Fibroblast of lung (primary cell): Measurements from ENCODE around the gene RNF115.
"Not testable (repeated sequence)": the region's sequence is repeated elsewhere in the genome, so short reads cannot be mapped to it uniquely, and the experiment has no call there.

ENCODE experiments used
- EZH2 ChIP-seq: IDR thresholded peaks from 2 replicates; pipeline ENCODE4 v1.5.1; 2012; ENCODE audit warnings: low read length, control low read depth, mild to moderate bottlenecking; ENCODE audit errors: missing control alignments
- TF ChIP-seq, protein P1 (sequence below), 2 donors: IDR thresholded peaks in 1 of 2; conservative IDR thresholded peaks in 1 of 2; 1 replicate in 1 of 2; 2 replicates in 1 of 2; pipeline ENCODE4 v1.5.1; 2011 to 2012; ENCODE audit warnings: low read length in 2 of 2, control low read depth in 1 of 2, inconsistent platforms in 1 of 2, low read depth in 1 of 2, mild to moderate bottlenecking in 1 of 2

DNA sequence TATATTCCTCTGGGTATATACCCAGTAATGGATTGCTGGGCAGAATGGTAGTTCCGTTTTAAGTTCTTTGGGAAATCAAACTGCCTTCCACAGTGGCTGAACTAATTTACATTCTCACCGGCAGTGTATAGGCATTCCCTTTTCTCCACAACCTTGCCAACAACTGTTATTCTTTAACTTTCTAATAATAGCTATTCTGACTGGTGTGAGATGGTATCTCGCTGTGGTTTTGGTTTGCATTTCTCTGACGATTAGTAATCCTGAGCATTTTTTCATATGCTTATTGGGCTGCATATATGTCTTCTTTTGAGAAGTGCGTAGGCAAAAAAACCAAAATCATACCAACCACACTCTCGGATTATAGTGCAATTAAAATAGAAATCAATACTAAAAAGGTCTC lies 5.8 kb downstream of the RNF115 start:
- TF ChIP-seq, protein P1, sequence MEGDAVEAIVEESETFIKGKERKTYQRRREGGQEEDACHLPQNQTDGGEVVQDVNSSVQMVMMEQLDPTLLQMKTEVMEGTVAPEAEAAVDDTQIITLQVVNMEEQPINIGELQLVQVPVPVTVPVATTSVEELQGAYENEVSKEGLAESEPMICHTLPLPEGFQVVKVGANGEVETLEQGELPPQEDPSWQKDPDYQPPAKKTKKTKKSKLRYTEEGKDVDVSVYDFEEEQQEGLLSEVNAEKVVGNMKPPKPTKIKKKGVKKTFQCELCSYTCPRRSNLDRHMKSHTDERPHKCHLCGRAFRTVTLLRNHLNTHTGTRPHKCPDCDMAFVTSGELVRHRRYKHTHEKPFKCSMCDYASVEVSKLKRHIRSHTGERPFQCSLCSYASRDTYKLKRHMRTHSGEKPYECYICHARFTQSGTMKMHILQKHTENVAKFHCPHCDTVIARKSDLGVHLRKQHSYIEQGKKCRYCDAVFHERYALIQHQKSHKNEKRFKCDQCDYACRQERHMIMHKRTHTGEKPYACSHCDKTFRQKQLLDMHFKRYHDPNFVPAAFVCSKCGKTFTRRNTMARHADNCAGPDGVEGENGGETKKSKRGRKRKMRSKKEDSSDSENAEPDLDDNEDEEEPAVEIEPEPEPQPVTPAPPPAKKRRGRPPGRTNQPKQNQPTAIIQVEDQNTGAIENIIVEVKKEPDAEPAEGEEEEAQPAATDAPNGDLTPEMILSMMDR (conservative IDR thresholded peaks at IDR 0.05 in 1 of 2, IDR thresholded peaks at IDR 0.05 in 1 of 2; ENCODE audit: low read depth in 1 of 2, low read length in 2 of 2), result not testable (repeated sequence)
- not testable (repeated sequence) for TF ChIP-seq EZH2
